GM23338 (cell line): ENCODE measurements around the gene ANKRD1. TPM values are rescaled to one million over a fixed set of nuclear protein-coding genes. Genes with fewer than 3 reads are reported as not detected.

Source experiments
- ATAC-seq: fragments of 200-7000 bp; cut with Tn5 transposase; 3 replicates; pipeline ENCODE4 v1.9.1; 2020
- DNase-seq: peaks from one replicate; pipeline ENCODE4 v3.0.0-alpha.2; 2015; ENCODE audit warnings: low spot score
- H2AFZ ChIP-seq: fragments of 200-600 bp; sonication (generic); 2 replicates; pipeline ENCODE4 v1.8.0; 2016; ENCODE audit warnings: antibody characterized with exemption, mild to moderate bottlenecking, moderate library complexity
- H3F3A ChIP-seq: fragments of 200-600 bp; sonication (generic); replicated peaks from 2 replicates; pipeline ENCODE4 v1.8.0; 2017; ENCODE audit warnings: antibody characterized with exemption, mixed run types, low read depth
- H3K27ac ChIP-seq: fragments of 200-600 bp; sonication (generic); 2 replicates; pipeline ENCODE4 v1.6.1; 2016; ENCODE audit warnings: low read depth
- H3K27me3 ChIP-seq: fragments of 200-600 bp; sonication (generic); 2 replicates; pipeline ENCODE4 v1.8.0; 2016; ENCODE audit warnings: mild to moderate bottlenecking, mixed run types, moderate library complexity; ENCODE audit not compliant: insufficient read depth
- H3K36me3 ChIP-seq: fragments of 200-600 bp; sonication (generic); 2 replicates; pipeline ENCODE4 v1.8.0; 2016; ENCODE audit warnings: mild to moderate bottlenecking; ENCODE audit not compliant: insufficient read depth
- H3K4me1 ChIP-seq: fragments of 200-600 bp; sonication (generic); 2 replicates; pipeline ENCODE4 v1.8.0; 2016; ENCODE audit warnings: mild to moderate bottlenecking, moderate library complexity; ENCODE audit not compliant: insufficient read depth
- H3K4me2 ChIP-seq: fragments of 200-600 bp; sonication (generic); 2 replicates; pipeline ENCODE4 v1.7.1; 2017; ENCODE audit warnings: mixed run types
- H3K4me3 ChIP-seq: fragments of 200-600 bp; sonication (generic); 2 replicates; pipeline ENCODE4 v1.6.1; 2016; ENCODE audit warnings: mixed run types
- H3K79me2 ChIP-seq: fragments of 200-600 bp; sonication (generic); replicated peaks from 2 replicates; pipeline ENCODE4 v1.8.0; 2017; ENCODE audit warnings: mild to moderate bottlenecking; ENCODE audit not compliant: insufficient read depth
- H3K9me2 ChIP-seq: fragments of 200-600 bp; sonication (generic); 2 replicates; pipeline ENCODE4 v1.8.0; 2017; ENCODE audit not compliant: insufficient read depth
- H4K20me1 ChIP-seq: fragments of 200-600 bp; sonication (generic); replicated peaks from 2 replicates; pipeline ENCODE4 v1.8.0; 2017; ENCODE audit warnings: mild to moderate bottlenecking; ENCODE audit not compliant: insufficient read depth
- H3K27ac Mint-ChIP-seq: 2 replicates; pipeline ENCODE4 v1.8.0; 2020; ENCODE audit warnings: inconsistent platforms, mild to moderate bottlenecking, moderate library complexity, mixed read lengths
- H3K27me3 Mint-ChIP-seq: 3 replicates; pipeline ENCODE4 v1.8.0; 2022; ENCODE audit warnings: low read depth, mild to moderate bottlenecking, moderate library complexity, mixed read lengths, inconsistent platforms; ENCODE audit not compliant: insufficient read depth, poor library complexity
- H3K36me3 Mint-ChIP-seq: 3 replicates; pipeline ENCODE4 v1.8.0; 2021; ENCODE audit warnings: low read depth, mild to moderate bottlenecking, inconsistent platforms, moderate library complexity, mixed read lengths
- H3K4me1 Mint-ChIP-seq: 3 replicates; pipeline ENCODE4 v1.8.0; 2020; ENCODE audit warnings: mild to moderate bottlenecking, inconsistent platforms, mixed read lengths
- H3K4me3 Mint-ChIP-seq: 3 replicates; pipeline ENCODE4 v1.8.0; 2021; ENCODE audit warnings: moderate library complexity, mild to moderate bottlenecking, inconsistent platforms, mixed read lengths
- H3K9me3 Mint-ChIP-seq: 3 replicates; pipeline ENCODE4 v1.8.0; 2020; ENCODE audit warnings: moderate library complexity, mild to moderate bottlenecking, inconsistent platforms, mixed read lengths
- EZH2phosphoT487 ChIP-seq: fragments of 200-600 bp; sonication (generic); IDR thresholded peaks from one replicate; pipeline ENCODE4 v1.8.1; 2018; ENCODE audit warnings: antibody characterized with exemption; ENCODE audit not compliant: unreplicated experiment
- ZNF331 ChIP-seq: fragments of 250-450 bp; sonication (Bioruptor Pico); IDR thresholded peaks from 2 replicates; pipeline ENCODE4 v1.5.0; 2020; ENCODE audit warnings: low read depth, mild to moderate bottlenecking, moderate library complexity
- polyA plus RNA-seq: library from polyadenylated mRNA; unstranded; fragments of >200 nt; fragmentation: Nextera tagmentation; extraction: Ambion mirVana; gene quantifications from 2 replicates; pipeline ENCODE4 v1.2.1, GENCODE V29; 2016
- total RNA-seq: library from RNA; depleted of rRNA; stranded (reverse); fragments of >200 nt; shearing (Covaris generic); gene quantifications from 2 replicates; pipeline ENCODE4 v1.2.3, GENCODE V29; 2014
- TF ChIP-seq, protein P1 (sequence below): fragments of 250-450 bp; sonication (Bioruptor Pico); IDR thresholded peaks from 2 replicates; pipeline ENCODE4 v1.5.0; 2020; ENCODE audit warnings: mild to moderate bottlenecking, moderate library complexity

Gene ANKRD1
- total and polyA plus RNA-seq, 2 experiments from 2014 or later, result 0.10 TPM; not detected in 1

DNA sequence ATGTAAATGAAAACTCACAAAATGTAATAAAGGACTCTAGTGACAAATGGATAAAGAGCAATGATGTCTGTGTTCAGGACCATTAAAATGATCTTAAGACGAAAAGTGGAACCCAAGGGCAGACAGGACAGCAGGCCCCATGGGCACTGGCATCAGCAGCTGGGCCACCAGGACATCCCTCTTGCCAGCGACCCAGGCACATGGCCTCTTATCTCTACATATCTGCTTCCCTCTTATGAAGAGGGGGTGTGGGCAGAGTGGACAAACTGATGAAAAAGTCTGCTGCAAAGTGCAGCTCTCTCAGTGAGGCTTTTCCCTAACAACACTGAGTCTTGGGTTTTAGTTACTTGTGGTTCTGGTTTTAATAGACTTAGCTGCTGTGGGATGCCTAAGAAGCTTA lies 44.8 kb upstream of the ANKRD1 start:
- Mint-ChIP-seq H3K27me3 (peaks cover 29% of the 10 kb centered on the region), H3K4me1 (no peaks in the 10 kb centered on the region), H3K36me3 (no peaks in the 10 kb centered on the region), H3K27ac (no peak overlapping the region), H3K9me3 (no peaks in the 10 kb centered on the region), H3K4me3 (no peak overlapping the region)
- H2AFZ ChIP-seq, result no peak overlapping the region
- H3K4me1 ChIP-seq, result no peaks in the 10 kb centered on the region
- H3K4me3 ChIP-seq, result no peak overlapping the region
- no peaks in the 10 kb centered on the region for H3K9me2 ChIP-seq
- DNase-seq (no peak), ATAC-seq (no peak)
- no peaks in the 10 kb centered on the region for H3K36me3 ChIP-seq
- H3K27me3 ChIP-seq, result peaks cover 56% of the 10 kb centered on the region
- H3K79me2 ChIP-seq, result no peaks in the 10 kb centered on the region
- no peaks in the 10 kb centered on the region for H3F3A ChIP-seq
- no peak overlapping the region for H3K27ac ChIP-seq
- H4K20me1 ChIP-seq, result no peaks in the 10 kb centered on the region
- TF ChIP-seq, protein P1, sequence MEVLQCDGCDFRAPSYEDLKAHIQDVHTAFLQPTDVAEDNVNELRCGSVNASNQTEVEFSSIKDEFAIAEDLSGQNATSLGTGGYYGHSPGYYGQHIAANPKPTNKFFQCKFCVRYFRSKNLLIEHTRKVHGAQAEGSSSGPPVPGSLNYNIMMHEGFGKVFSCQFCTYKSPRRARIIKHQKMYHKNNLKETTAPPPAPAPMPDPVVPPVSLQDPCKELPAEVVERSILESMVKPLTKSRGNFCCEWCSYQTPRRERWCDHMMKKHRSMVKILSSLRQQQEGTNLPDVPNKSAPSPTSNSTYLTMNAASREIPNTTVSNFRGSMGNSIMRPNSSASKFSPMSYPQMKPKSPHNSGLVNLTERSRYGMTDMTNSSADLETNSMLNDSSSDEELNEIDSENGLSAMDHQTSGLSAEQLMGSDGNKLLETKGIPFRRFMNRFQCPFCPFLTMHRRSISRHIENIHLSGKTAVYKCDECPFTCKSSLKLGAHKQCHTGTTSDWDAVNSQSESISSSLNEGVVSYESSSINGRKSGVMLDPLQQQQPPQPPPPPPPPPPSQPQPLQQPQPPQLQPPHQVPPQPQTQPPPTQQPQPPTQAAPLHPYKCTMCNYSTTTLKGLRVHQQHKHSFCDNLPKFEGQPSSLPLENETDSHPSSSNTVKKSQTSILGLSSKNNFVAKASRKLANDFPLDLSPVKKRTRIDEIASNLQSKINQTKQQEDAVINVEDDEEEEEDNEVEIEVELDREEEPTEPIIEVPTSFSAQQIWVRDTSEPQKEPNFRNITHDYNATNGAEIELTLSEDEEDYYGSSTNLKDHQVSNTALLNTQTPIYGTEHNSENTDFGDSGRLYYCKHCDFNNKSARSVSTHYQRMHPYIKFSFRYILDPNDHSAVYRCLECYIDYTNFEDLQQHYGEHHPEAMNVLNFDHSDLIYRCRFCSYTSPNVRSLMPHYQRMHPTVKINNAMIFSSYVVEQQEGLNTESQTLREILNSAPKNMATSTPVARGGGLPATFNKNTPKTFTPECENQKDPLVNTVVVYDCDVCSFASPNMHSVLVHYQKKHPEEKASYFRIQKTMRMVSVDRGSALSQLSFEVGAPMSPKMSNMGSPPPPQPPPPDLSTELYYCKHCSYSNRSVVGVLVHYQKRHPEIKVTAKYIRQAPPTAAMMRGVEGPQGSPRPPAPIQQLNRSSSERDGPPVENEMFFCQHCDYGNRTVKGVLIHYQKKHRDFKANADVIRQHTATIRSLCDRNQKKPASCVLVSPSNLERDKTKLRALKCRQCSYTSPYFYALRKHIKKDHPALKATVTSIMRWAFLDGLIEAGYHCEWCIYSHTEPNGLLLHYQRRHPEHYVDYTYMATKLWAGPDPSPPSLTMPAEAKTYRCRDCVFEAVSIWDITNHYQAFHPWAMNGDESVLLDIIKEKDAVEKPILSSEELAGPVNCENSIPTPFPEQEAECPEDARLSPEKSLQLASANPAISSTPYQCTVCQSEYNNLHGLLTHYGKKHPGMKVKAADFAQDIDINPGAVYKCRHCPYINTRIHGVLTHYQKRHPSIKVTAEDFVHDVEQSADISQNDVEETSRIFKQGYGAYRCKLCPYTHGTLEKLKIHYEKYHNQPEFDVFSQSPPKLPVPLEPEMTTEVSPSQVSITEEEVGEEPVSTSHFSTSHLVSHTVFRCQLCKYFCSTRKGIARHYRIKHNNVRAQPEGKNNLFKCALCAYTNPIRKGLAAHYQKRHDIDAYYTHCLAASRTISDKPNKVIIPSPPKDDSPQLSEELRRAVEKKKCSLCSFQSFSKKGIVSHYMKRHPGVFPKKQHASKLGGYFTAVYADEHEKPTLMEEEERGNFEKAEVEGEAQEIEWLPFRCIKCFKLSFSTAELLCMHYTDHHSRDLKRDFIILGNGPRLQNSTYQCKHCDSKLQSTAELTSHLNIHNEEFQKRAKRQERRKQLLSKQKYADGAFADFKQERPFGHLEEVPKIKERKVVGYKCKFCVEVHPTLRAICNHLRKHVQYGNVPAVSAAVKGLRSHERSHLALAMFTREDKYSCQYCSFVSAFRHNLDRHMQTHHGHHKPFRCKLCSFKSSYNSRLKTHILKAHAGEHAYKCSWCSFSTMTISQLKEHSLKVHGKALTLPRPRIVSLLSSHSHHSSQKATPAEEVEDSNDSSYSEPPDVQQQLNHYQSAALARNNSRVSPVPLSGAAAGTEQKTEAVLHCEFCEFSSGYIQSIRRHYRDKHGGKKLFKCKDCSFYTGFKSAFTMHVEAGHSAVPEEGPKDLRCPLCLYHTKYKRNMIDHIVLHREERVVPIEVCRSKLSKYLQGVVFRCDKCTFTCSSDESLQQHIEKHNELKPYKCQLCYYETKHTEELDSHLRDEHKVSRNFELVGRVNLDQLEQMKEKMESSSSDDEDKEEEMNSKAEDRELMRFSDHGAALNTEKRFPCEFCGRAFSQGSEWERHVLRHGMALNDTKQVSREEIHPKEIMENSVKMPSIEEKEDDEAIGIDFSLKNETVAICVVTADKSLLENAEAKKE (CRISPR knock-in tag), result no peak
- no peak overlapping the region for H3K4me2 ChIP-seq

GRCh38 chr10:90964781-90965465 lies 44.0 kb upstream of the ANKRD1 start:
- Histone ChIP-seq H3K9me2 (no peaks in the 10 kb centered on the region), H3K36me3 (no peaks in the 10 kb centered on the region), H3K27me3 (peaks cover 59% of the 10 kb centered on the region), H3K4me1 (no peaks in the 10 kb centered on the region), H3K4me2 (no peak overlapping the region), H2AFZ (no peak overlapping the region), H3F3A (no peaks in the 10 kb centered on the region), H4K20me1 (no peaks in the 10 kb centered on the region), H3K79me2 (no peaks in the 10 kb centered on the region), H3K27ac (no peak overlapping the region), H3K4me3 (no peak overlapping the region)
- H3K4me3 Mint-ChIP-seq, result no peak overlapping the region
- ATAC-seq (no peak), DNase-seq (no peak)
- TF ChIP-seq, protein P1 (CRISPR knock-in tag), result no peak
- TF ChIP-seq ZNF331 (CRISPR knock-in tag), result no peak
- TF ChIP-seq EZH2phosphoT487, result no peak
- peaks cover 25% of the 10 kb centered on the region for H3K27me3 Mint-ChIP-seq
- no peak overlapping the region for H3K27ac Mint-ChIP-seq
- no peaks in the 10 kb centered on the region for H3K9me3 Mint-ChIP-seq
- H3K4me1 Mint-ChIP-seq, result no peaks in the 10 kb centered on the region
- no peaks in the 10 kb centered on the region for H3K36me3 Mint-ChIP-seq
